T-helper 2 cell treated with Interferon-gamma antibody and Interleukin-4, amounts not matched to agents 5 μg/mL and 100 μg/mL, for 36 hours (primary cell): ENCODE results near the gene NR1D2.

Experiments
- DNase-seq: peaks from one replicate; pipeline ENCODE4 v3.0.0; 2021; ENCODE audit warnings: low spot score
- H3K27ac Mint-ChIP-seq: one replicate; pipeline ENCODE4 v1.8.0; 2021; ENCODE audit warnings: mild to moderate bottlenecking, mixed read lengths
- H3K27me3 Mint-ChIP-seq: one replicate; pipeline ENCODE4 v1.8.0; 2021; ENCODE audit warnings: low read depth, mixed read lengths
- H3K36me3 Mint-ChIP-seq: one replicate; pipeline ENCODE4 v1.8.0; 2021; ENCODE audit warnings: low read depth, mixed read lengths
- H3K4me1 Mint-ChIP-seq: one replicate; pipeline ENCODE4 v1.8.0; 2021; ENCODE audit warnings: low read depth, mixed read lengths
- H3K4me3 Mint-ChIP-seq: one replicate; pipeline ENCODE4 v1.8.0; 2022; ENCODE audit warnings: mild to moderate bottlenecking, moderate library complexity, mixed read lengths
- H3K9me3 Mint-ChIP-seq: one replicate; pipeline ENCODE4 v1.8.0; 2021; ENCODE audit warnings: mixed read lengths

Gene NR1D2

DNA sequence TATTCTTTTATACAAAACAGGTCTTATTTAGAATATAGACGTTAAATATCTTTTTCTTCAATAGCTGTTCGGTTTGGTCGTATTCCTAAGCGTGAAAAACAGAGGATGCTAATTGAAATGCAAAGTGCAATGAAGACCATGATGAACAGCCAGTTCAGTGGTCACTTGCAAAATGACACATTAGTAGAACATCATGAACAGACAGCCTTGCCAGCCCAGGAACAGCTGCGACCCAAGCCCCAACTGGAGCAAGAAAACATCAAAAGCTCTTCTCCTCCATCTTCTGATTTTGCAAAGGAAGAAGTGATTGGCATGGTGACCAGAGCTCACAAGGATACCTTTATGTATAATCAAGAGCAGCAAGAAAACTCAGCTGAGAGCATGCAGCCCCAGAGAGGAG is 16.8 kb downstream of the NR1D2 start:
- DNase-seq: no peak
- Mint-ChIP-seq H3K27me3 (no peaks in the 10 kb centered on the region), H3K9me3 (no peaks in the 10 kb centered on the region), H3K4me3 (no peak overlapping the region), H3K36me3 (no peaks in the 10 kb centered on the region), H3K27ac (no peak overlapping the region), H3K4me1 (no peaks in the 10 kb centered on the region)

DNA sequence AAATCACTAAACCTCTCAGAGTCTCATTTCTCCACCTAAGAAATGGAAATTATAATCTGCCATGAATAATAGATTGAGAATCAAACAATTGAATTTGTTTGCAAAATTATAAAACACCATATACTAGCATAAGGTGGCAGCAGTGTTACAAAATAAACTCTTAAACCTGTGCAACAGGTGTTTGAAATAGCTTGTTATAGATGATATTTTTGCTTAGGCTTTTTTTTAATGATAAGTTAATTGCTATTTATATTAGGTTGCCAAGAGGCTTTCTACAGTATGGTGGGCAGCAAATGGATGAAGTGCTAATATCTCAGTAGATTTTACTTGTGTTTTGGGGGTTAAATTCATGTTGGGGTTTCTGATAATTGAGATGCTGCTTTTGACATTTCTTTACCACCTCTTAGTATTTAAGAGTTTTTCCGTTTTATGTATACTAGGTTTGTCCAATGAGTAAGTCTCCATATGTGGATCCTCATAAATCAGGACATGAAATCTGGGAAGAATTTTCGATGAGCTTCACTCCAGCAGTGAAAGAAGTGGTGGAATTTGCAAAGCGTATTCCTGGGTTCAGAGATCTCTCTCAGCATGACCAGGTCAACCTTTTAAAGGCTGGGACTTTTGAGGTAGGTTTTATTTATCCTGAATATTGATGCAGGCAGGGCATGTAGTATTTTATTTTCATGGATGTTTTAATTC is 19.6 kb downstream of the NR1D2 start:
- Mint-ChIP-seq H3K27ac (no peak overlapping the region), H3K4me3 (no peak overlapping the region), H3K9me3 (no peaks in the 10 kb centered on the region), H3K4me1 (no peaks in the 10 kb centered on the region), H3K27me3 (no peaks in the 10 kb centered on the region), H3K36me3 (no peaks in the 10 kb centered on the region)
- no peak for DNase-seq

DNA sequence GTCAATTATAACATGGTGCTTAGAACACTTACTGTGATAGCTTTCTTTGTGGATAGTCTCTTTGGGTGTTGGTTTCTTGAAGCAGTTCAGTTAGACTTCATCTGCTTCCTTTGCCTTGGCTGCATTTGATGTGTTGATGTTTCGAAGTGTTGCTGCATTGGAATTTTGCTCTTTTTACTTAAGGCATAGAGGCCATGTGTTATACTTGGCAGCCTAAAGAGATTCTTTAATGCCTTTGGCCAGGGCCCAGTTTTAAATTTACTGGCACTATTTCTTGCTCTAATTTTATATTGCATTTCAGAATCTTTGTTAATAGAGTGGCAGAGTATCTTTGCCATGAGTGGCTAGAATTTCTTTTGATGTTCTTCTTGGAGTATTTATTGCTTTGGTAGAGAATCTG is 21.2 kb downstream of the NR1D2 start:
- Mint-ChIP-seq H3K27me3 (no peaks in the 10 kb centered on the region), H3K36me3 (no peaks in the 10 kb centered on the region), H3K27ac (no peak overlapping the region), H3K4me3 (no peak overlapping the region), H3K4me1 (no peaks in the 10 kb centered on the region), H3K9me3 (no peaks in the 10 kb centered on the region)
- no peak for DNase-seq

DNA sequence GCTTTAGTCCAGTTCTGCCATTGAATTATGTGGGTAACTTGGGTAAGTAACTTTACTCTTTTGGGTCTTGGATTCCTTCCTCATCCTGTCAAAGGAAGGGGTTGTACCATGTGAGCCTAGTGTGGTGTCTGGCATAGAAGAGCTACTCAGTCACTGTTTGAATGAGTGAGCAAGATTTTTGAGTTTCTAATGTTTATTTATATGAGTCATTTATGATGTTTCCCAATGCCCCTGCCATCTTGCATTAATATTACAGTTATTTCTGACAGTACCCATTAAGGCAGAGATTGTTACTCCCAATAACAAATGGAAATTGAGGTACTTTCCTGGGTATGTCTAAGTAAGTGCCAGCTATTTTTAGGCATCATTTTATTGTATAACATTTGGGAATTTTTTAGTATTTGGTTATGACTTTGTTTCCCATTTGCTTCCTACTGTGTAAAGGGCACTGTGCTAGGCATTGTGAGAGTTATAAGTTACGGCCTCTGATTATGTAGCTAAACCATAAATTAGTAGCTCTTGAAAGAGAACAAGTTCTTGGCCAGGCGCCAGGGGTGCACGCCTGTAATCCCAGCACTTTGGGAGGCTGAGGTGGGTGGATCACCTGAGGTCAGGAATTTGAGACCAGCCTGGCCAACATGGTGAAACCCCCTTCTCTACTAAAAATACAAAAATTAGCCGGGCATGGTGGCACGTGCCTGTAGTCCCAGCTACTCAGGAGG is 23.5 kb downstream of the NR1D2 start:
- no peak for DNase-seq
- no peak overlapping the region for H3K27ac Mint-ChIP-seq
- H3K36me3 Mint-ChIP-seq: no peaks in the 10 kb centered on the region
- no peak overlapping the region for H3K4me3 Mint-ChIP-seq
- no peaks in the 10 kb centered on the region for H3K4me1 Mint-ChIP-seq
- H3K9me3 Mint-ChIP-seq: no peaks in the 10 kb centered on the region
- no peaks in the 10 kb centered on the region for H3K27me3 Mint-ChIP-seq

DNA sequence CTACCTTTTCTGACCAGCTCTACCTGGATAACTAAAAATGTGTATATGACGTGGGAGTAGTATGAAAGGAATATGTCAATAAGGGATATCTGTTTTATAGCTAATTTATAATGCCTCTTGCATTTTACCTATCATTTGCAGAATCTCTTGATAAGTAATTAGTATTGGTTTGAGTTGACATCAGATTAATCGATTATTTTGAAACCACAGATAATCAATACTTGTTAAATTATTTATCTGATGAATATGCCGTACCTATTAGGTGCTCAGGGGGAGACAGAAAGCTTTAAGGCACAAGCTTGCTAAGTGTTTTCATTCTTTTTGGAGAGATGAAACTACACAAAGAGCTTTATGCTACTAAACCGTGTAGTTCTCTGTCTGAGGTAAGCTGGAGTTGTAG is 24.3 kb downstream of the NR1D2 start:
- DNase-seq: no peak
- H3K4me1 Mint-ChIP-seq: no peaks in the 10 kb centered on the region
- no peak overlapping the region for H3K27ac Mint-ChIP-seq
- H3K36me3 Mint-ChIP-seq: no peaks in the 10 kb centered on the region
- H3K9me3 Mint-ChIP-seq: no peaks in the 10 kb centered on the region
- H3K4me3 Mint-ChIP-seq: no peak overlapping the region
- H3K27me3 Mint-ChIP-seq: no peaks in the 10 kb centered on the region

DNA sequence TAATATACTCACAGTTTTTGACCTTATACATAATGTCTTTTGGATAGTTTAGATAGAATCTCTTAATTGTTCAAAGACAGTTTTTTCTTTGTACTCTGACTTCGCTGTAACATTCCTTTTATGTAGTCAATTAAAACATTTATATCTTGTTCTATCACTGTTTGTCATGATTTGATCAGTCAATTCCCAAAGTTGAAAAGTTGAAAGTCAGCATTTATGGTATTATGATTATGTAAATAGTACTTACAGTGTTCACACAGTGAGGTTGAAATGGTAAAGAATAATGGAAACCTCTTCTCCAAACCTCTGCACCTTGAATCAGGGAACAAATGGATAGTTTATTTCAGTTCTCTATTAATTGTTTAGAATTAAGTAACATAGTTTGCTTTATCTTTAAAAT is 26.6 kb downstream of the NR1D2 start:
- no peaks in the 10 kb centered on the region for H3K27me3 Mint-ChIP-seq
- H3K4me3 Mint-ChIP-seq: no peak overlapping the region
- DNase-seq: no peak
- no peaks in the 10 kb centered on the region for H3K4me1 Mint-ChIP-seq
- H3K36me3 Mint-ChIP-seq: no peaks in the 10 kb centered on the region
- no peak overlapping the region for H3K27ac Mint-ChIP-seq
- H3K9me3 Mint-ChIP-seq: no peaks in the 10 kb centered on the region

DNA sequence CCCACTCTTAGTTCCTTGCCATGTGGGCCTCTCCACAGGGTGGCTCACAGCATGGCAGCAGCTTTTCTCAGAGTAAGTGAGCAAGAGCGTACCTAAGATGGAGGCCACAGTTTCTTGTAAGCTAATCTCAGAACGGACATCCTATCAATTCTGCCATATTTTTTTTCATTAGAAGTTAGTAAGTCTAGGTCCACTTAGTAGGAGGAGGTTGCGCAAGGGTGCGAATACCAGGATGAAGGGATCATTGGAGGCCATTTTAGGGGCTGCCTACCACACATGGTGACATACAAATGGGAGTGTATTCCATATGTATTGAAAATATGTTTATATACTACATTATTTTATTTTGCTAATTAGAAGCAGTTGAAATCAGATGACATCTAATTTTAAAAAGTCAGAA is 31.5 kb downstream of the NR1D2 start:
- Mint-ChIP-seq H3K27me3 (no peaks in the 10 kb centered on the region), H3K27ac (no peak overlapping the region), H3K4me1 (no peaks in the 10 kb centered on the region), H3K9me3 (no peaks in the 10 kb centered on the region), H3K36me3 (no peaks in the 10 kb centered on the region), H3K4me3 (no peak overlapping the region)
- DNase-seq: no peak

DNA sequence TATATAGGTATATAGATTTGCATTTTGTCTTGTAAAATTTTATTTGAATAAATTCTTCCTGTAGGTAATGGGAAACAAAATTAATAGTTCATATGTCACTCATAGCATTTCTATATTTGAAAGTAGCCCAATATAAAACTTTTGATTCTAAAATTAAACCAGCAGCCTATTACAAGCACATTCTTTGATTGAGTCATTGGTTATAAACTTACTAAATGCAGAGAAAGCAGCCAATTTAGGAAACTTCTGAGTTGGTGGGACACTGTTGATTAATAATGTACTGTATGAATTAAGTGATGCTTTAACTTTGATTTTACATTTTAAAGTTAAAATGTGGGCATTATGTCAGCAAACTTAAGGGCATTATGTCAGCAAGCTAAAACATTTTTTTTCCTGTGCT is 34.5 kb downstream of the NR1D2 start:
- no peaks in the 10 kb centered on the region for H3K36me3 Mint-ChIP-seq
- H3K27me3 Mint-ChIP-seq: no peaks in the 10 kb centered on the region
- DNase-seq: no peak
- no peaks in the 10 kb centered on the region for H3K4me1 Mint-ChIP-seq
- H3K27ac Mint-ChIP-seq: no peak overlapping the region
- H3K4me3 Mint-ChIP-seq: no peak overlapping the region
- no peaks in the 10 kb centered on the region for H3K9me3 Mint-ChIP-seq

DNA sequence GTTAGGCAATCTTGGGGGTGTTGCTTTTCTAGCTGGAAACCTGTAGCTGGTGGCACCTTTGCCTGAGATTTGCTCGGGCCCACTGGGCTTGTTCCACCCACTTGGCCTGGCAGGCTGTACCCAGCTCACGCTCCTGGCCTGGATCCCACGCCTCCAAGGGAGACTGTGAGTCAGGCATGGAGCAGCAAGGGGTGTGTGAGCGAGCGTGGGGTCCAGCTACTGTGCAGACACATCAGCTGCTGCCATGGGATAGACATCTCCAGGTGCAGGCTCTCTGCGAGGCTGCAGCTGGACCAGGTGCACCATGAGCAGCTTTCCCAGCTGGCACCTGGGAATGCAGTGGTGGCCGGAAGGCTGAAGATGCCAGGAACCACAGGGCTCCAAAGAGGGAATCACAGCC is 36.0 kb downstream of the NR1D2 start:
- H3K9me3 Mint-ChIP-seq: no peaks in the 10 kb centered on the region
- H3K36me3 Mint-ChIP-seq: no peaks in the 10 kb centered on the region
- no peak for DNase-seq
- no peak overlapping the region for H3K4me3 Mint-ChIP-seq
- no peaks in the 10 kb centered on the region for H3K4me1 Mint-ChIP-seq
- H3K27ac Mint-ChIP-seq: no peak overlapping the region
- no peaks in the 10 kb centered on the region for H3K27me3 Mint-ChIP-seq

DNA sequence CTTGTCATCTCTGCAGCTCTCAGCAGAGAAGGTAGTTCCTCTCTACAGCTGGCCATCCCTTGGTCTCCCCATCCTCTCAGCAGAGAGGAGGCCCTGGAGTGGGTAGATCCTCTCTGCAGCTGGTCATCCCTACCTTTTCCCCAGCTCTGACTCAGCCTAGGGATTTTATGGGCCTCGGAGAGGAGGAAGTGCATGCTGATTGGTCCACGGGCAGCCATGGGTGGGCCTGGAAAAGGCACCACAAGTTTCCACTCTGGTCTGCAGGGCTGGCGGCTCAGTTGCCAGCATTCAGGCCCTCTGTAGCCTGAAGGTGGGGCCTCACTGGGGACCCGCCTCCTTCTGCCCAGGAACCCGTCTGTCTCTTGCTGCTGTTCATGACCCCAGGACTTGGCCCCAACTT is 36.9 kb downstream of the NR1D2 start:
- no peak overlapping the region for H3K4me3 Mint-ChIP-seq
- no peak overlapping the region for H3K27ac Mint-ChIP-seq
- no peak for DNase-seq
- H3K9me3 Mint-ChIP-seq: no peaks in the 10 kb centered on the region
- H3K27me3 Mint-ChIP-seq: no peaks in the 10 kb centered on the region
- no peaks in the 10 kb centered on the region for H3K4me1 Mint-ChIP-seq
- no peaks in the 10 kb centered on the region for H3K36me3 Mint-ChIP-seq

DNA sequence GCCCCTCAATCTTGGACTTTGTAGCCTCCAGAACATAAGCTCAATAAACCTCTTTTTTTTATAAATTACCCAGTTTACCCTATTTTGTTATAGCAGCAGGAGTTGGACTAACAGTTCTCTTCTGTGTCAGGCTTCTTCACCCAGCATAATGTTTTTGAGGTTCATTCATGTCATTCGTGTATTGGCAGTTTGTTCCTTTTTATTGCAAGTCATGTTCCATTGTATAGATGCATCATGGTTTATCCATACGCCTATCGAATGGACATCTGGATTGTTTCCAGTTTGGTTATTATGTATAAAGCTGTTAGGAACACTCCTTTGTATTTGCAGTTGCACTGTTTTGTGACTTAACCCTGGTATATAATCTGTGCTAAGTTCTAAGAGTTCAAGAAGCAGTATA is 39.8 kb downstream of the NR1D2 start:
- no peak for DNase-seq
- Mint-ChIP-seq H3K27me3 (no peaks in the 10 kb centered on the region), H3K4me3 (no peak overlapping the region), H3K36me3 (no peaks in the 10 kb centered on the region), H3K9me3 (no peaks in the 10 kb centered on the region), H3K4me1 (no peaks in the 10 kb centered on the region), H3K27ac (no peak overlapping the region)

DNA sequence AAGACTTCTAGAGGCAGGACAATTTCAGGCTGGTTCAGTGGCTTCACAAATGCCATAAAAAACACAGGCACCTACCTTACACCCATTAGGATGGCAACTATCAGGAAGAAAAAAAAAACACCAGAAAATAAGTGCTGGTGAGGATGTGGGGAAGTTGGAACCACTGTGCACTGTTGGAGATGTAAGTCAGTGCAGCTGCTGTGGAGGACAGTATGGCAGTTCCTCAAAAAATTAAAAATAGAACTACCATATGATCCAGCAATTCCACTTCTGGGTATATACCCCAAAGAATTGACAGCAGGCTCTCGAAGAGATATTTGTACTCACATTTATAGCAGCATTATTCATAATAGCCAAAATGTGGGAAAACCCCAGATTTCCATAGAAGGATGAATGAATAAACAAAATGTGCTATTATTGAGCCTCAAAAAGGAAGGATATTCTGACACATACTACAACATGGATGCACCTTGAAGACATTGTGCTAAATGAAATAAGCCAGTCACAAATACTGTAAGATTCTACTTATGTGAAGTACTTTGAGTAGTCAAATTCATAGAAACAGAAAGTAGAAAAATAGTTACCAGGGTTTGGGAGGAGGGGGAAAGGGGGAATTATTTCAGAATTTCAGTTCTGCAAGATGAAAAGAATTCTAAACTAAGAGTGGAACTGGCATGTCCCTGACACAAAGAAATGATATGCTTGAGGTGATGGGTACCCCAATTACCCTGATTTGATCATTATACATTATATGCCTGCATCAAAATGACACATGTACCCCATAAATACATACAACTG is 40.9 kb downstream of the NR1D2 start:
- H3K4me1 Mint-ChIP-seq: no peaks in the 10 kb centered on the region
- no peak overlapping the region for H3K4me3 Mint-ChIP-seq
- no peak for DNase-seq
- H3K27me3 Mint-ChIP-seq: no peaks in the 10 kb centered on the region
- H3K27ac Mint-ChIP-seq: no peak overlapping the region
- no peaks in the 10 kb centered on the region for H3K36me3 Mint-ChIP-seq
- H3K9me3 Mint-ChIP-seq: no peaks in the 10 kb centered on the region

DNA sequence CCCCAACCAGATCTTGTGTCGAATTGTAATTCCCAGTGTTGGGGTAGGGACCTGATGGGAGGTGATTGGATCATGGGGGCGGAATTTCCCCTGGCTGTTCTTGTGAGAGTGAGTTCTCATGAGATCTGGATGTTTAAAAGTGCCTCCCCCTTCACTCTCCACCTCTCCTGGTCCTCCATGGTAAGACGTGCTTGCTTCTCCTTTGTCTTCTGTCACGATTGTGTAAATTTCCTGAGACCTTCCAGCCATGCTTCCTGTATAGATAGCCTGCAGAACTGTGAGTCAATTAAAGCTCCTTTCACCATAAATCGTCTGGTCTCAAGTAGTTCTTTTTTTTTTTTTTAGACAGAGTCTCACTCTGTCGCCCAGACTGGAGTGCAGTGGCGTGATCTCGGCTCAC is 42.3 kb downstream of the NR1D2 start:
- Mint-ChIP-seq H3K4me3 (no peak overlapping the region), H3K36me3 (no peaks in the 10 kb centered on the region), H3K27ac (no peak overlapping the region), H3K4me1 (peaks cover 4% of the 10 kb centered on the region), H3K27me3 (no peaks in the 10 kb centered on the region), H3K9me3 (no peaks in the 10 kb centered on the region)
- no peak for DNase-seq

DNA sequence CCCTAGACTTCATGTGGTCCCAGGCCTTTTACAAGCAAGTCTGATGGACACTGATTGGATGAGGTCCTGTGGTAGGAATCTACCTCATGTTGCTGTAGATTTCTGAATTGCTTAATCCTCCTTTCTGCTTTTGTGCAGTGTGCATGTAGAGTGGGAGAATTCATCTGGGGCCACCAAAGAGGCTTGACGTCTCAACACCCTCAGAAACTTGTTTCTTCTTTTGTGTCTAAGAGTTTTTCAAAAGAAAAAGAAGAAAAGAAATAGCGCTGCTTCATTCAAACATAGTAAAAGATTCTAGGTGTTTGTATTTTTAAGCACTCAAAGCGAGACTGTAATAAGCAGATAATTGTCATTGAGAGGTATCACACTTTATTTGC is 46.2 kb downstream of the NR1D2 start:
- Mint-ChIP-seq H3K27ac (no peak overlapping the region), H3K9me3 (no peaks in the 10 kb centered on the region)
- no peak for DNase-seq

More for the DNA sequence above, 46.2 kb downstream of the NR1D2 start:
- H3K36me3 Mint-ChIP-seq: no peaks in the 10 kb centered on the region
- H3K27me3 Mint-ChIP-seq: peaks cover 4% of the 10 kb centered on the region
- no peak overlapping the region for H3K4me3 Mint-ChIP-seq
- H3K4me1 Mint-ChIP-seq: peaks cover 4% of the 10 kb centered on the region
